Choroid plexus epithelial cell (primary cell): Measurements from ENCODE around the gene SDF4.

Experiments
- DNase-seq: peaks from one replicate; pipeline ENCODE4 v3.0.0-alpha.2; 2010; ENCODE audit warnings: low read depth
- H3K4me3 ChIP-seq: 2 replicates; pipeline ENCODE4 v1.5.1; 2011; ENCODE audit warnings: low read depth, mild to moderate bottlenecking, control low read depth, low read length, moderate library complexity
- TF ChIP-seq, protein P1 (sequence below): conservative IDR thresholded peaks from 2 replicates; pipeline ENCODE4 v1.5.1; 2011; ENCODE audit warnings: low read depth, mild to moderate bottlenecking, control low read depth, inconsistent platforms, low read length, moderate library complexity

The SDF4 gene

DNA sequence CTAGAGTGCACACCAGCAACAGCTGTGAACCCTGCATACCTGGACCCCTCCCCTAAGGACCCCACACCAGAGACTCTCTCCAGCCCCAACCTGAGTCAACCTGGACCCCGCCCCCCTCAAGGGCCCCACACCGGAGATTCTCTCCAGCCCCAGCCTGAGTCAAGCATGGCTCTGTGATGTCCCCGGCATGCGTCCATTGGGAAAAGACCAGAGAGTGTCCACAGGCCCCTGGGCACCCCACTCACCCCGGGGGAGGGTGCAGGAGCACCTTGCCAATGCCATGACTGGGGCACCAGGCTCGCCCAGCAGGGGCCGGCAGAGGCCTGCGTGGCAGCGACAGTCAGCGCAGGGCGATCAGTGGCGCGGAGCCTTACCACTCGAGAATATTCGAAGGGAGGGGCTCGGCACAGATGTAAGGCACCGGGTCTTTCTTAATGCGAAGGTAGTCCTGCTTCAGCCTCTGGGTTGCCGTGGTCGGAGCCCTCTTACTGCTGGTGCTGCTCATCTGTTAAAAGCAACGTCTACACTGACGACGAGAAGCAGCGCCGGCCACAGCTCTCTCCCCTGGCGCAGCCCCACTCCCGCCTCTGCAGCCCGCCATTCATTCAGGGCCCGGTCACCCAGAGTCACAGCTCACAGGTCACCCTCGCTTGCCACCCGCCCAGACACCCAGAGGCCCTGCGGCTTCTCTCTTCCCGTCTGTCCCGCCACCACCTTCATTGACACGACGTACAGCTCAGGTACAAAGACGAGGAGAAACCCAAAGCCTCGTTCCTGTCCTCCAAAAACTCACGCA, 35.9 kb upstream of the SDF4 start:
- DNase-seq, result no peak
- TF ChIP-seq, protein P1, sequence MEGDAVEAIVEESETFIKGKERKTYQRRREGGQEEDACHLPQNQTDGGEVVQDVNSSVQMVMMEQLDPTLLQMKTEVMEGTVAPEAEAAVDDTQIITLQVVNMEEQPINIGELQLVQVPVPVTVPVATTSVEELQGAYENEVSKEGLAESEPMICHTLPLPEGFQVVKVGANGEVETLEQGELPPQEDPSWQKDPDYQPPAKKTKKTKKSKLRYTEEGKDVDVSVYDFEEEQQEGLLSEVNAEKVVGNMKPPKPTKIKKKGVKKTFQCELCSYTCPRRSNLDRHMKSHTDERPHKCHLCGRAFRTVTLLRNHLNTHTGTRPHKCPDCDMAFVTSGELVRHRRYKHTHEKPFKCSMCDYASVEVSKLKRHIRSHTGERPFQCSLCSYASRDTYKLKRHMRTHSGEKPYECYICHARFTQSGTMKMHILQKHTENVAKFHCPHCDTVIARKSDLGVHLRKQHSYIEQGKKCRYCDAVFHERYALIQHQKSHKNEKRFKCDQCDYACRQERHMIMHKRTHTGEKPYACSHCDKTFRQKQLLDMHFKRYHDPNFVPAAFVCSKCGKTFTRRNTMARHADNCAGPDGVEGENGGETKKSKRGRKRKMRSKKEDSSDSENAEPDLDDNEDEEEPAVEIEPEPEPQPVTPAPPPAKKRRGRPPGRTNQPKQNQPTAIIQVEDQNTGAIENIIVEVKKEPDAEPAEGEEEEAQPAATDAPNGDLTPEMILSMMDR, result no peak
- no peak overlapping the region for H3K4me3 ChIP-seq

DNA sequence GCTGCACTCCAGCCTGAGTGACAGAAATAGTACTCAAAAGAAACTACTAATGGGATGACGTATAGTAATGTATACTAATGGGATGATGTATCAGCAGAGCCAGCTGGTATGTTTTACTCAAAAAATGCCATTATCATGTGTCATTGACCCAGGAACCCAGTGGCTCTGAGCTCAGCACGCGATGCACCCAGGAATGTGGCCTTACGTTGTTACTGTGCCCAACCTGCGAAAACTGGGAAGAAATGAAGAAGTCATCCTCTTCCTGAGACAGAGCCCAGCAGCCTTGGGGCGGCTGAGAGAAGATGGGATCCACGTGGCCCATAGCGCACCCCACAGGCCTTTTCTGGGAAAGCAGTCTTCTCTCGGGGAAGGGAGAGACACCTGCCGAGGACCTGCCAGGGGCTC, 33.1 kb upstream of the SDF4 start:
- no peak overlapping the region for H3K4me3 ChIP-seq
- peak; percentile 95 for DNase-seq
- TF ChIP-seq, protein P1, result peak; percentile 75

DNA sequence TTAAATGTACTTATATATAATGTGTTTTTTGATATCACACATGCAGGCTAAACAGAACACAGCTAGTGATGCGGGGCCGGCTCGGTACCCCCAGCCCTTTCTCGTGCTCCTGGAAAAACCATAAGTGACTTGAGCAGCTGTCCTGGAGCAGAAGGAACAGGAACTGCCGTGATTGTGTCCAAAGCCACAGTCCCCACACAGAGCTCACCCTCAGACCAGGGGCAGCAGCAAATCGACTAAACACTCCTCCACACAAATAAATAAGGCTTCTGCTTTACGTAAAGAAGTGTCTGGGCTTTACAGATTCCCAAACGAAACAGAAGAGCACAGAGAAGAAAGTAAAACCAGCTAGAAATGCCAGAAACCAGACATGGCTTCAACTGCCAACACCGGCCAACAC, 32.2 kb upstream of the SDF4 start:
- no peak overlapping the region for H3K4me3 ChIP-seq
- TF ChIP-seq, protein P1, result no peak
- DNase-seq, result no peak

DNA sequence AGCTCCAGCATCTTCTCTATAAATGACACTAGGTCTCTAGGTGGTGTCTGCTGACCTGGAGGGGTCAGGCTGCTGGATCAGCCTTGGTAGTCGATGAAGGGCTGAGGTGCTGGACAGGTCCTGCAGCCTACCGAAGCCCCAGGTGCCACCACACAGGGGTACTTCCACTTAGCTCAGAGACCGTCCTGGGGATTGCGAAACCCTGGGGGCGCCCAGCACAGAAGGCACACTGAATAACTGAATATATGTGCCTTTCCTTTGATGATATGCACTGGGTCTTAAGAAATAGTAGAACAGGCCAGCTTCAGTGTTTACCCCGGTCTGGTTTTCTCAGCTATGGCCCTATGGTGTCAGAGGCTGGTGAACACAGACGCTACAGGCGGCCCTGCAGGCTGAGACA, 31.0 kb upstream of the SDF4 start:
- no peak for DNase-seq
- TF ChIP-seq, protein P1, result no peak
- H3K4me3 ChIP-seq, result no peak overlapping the region

DNA sequence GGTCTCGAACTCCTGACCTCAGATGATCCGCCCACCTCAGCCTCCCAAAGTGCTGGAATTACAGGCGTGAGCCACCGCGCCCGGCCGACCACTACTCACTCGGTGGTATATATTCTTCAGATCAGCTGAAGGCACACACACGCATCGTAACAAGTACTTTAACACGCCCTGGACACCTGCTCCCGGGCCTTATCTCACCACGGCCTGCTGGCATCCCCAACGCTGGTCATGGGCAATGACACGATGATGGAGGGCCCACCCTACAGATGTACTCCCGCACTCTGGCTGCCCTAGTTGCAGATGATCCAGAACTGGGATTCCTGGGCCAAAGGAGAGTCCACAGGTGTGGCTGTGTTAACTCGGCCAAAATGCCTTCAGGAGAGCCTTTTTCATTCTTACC, 30.3 kb upstream of the SDF4 start:
- TF ChIP-seq, protein P1, result no peak
- H3K4me3 ChIP-seq, result no peak overlapping the region

DNA sequence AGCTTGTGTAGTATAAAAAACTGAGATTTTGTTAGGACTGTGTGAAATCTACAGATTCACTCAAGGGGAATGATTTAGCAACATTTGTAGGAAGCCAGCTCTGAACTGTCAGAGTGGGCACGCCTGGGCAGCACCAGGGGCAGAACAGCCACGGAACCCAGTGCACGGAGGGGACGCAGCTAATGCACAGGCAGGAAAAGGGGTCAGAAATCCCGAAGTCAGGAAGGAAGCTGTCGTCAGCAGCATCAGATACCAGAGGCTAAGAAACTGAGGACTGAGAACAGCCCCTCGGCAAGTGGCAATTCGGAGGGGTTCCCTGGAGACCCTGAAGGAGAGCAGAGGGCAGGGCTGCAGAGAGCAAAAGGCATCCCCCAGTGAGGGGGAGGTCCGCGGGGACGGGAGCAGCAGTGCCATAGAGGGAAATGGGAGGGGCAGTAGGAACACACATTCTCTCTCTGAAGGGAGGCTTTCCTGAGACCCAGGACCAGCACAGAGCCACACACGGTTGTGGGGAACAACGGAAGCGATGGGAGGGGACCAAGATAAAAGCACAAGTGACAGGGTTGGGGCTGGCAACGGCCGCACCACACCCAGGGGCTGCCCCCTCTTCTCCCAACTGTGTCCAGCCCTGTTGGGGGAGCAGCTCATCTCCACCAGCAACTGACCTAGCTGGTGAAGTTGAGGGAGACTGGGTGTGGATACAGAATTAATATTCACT, 29.2 kb upstream of the SDF4 start:
- no peak for DNase-seq
- H3K4me3 ChIP-seq, result no peak overlapping the region
- TF ChIP-seq, protein P1, result no peak

More for the DNA sequence above, 30.3 kb upstream of the SDF4 start:
- DNase-seq, result no peak
